Raji (cell line): ENCODE results near the gene ALOX12.

Experiments used
- POLR2A ChIP-seq: IDR thresholded peaks from 2 replicates; pipeline ENCODE4 v1.6.1; 2011; ENCODE audit warnings: low read depth, low read length, control low read depth; ENCODE audit not compliant: insufficient read depth

Gene ALOX12

DNA sequence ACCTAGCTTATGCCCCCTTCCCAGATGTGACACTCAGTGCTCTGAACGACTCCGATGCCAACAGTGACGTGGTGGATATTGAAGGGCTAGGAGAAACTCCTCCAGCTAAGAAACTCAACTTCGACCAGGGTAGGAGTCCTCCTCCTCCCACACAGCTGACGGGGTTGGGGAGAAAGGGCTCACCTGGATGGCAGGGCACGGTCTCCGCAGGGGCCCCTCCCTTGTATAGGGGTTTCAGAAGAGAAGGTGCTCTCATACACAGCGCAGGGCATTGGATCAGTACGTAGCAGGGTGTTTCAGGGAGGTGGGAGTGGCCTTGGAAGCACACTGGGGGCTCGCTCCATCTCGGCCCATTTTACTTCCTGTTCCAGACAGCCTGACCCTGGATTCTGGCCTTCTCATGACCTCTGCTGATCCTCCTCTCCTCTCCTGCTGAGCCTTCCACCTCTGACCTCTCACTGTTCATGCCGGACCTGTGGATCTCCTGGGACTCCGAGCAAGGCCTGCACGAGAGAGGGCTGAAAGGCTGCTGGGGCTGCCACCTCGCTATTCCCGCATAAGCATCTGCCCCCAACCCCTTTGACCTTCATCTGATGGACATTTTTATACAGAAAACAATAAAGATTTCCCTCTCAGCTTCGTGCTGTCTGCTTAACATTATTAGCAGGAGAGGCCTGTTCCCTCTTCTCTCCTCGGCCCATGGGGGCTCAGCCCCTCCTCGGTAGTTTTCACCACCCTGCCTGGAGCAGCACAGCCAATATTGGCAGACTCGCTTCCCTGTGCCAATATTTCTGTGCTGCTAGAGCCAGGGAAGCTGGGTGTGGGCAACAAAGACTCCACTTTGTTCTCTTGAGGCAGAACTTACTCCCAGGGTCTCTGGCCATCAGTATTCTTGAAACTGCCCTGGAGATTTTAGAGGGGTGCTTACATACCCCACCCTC is 21.3 kb downstream of the ALOX12 start:
- no peak for TF ChIP-seq POLR2A

DNA sequence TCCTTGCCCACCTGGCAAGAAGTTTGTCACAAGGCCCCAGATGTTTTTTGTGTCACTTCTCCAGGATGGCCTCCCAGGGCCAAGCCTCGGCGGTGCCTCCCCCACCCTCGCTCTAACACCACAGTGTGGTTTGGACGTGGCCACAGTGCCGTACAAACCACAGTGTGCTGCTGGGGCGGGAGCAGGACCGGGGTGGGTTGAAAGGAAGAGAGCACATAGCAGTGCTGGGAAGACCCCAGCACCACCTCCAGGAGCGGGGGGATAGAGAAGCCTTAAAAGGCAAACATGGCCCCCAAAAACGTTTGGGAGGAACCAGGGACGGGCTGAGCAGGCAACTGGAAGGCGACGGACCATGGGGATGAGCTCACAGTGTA is 22.0 kb downstream of the ALOX12 start:
- TF ChIP-seq POLR2A, result no peak

DNA sequence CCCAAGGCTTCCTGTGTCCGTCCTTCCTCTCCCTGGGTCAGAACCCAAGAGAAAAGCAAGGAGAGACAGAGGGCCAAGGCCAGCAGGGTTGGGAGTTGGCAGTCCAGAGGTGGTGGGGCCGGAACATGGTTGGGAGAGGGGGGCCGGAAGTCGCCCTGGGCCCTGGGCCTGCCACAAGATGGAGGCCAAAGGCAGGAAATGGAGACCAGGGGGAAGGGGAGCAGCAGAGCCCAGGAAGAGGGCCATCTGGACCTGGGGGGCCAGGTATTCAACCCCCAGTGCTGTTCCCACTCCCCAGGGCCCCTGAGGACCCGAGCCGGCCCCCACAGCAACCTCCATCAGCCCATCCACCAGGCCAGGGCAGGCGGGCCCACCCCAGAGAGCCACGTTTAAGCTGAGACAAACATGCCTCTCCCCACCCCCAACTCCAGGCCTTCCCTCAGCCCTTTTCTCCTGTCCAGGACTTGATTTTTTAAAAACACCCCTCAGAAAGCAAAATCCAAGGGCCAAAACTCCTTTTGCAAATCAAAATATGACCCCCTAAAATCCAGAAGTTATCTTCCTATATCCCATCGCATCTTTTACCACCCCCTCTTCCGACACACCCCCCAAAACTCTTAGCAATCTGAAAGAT is 22.6 kb downstream of the ALOX12 start:
- TF ChIP-seq POLR2A, result no peak

DNA sequence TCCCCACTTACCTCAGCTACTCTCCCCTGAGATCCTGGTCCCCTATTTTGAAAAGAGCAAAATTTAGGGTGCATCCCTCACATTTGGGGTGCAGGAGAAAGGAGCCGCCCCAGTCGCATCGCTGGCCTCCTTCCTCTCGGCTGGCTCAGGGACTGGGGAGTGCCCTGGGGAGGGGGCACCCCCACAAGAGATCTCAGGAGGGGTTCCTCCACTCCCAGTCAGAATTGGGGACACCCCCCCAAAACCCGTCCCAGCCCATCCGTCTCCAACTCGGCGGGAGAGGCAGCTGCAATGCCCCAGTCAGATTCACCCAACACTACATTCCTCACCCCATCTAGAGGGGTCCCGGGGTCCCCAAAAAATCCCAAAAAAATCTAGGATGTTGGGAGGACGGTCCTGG is 23.5 kb downstream of the ALOX12 start:
- TF ChIP-seq POLR2A, result no peak

DNA sequence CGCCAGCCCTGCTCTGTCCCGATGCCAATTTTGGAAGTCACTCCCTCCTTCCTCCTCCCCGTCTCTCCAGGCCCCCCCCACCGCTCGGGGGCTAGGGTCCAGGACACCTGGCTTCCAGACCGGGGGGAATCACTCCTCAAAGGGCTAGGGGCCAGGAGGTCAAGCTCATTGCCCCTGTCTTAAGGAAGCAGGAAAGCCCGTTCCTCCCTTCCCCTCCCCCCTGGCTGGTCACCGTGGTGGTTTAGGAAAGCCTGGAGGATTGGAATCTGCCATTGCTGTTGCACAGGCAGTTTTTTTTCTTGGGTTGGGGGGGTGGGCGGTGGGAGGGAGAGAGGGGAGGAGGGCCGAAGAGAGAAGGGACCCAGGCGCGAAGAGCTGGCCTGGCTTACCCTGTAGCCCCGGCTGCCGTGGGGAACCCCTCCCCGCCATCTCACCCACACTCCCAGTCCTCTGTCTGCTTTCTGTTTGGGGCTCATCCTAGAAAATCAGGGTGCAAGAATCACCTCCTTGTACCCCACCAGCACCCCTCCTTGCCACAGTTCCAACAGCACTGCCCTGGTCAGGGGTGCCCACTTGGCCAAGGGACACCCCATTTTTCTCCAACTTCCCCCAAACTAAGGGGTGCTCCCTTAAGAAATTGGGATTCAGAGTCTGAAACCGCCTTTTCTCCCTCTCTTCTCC is 24.1 kb downstream of the ALOX12 start:
- TF ChIP-seq POLR2A, result no peak

DNA sequence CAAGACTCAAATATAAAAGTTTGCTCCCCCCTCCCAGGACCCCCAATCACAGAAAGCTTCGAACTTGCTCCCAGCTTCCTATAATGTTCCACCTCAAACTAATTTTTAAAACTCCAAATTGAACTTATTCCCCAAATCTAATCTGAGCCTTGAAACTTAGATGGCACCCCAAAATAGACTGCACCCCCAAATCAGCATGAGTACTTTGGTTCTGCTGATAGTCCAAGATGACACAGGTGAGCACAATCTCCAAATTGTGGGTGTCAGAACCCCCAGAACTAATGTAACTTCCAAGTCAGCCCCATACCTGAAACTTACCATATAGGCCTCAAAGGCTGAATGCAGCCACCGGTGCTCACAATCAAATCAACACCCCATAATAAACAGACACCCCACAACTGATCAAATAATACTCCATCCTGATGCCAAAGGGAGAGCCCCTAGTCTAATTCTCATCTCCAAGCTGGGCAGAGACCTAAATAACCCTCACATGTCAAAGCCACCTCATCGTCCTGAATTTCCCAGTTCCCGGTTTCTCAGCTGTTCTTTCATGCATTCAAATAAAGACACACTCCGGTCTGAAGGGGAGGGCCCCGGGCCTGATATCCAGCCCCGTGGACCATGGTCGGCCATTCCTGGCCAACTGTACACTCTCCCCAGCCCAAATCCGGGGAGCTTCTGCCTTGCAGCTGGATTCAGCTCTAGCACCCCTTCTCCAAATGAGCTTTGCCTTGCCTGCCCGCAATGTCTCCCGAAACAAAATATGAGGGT is 25.2 kb downstream of the ALOX12 start:
- no peak for TF ChIP-seq POLR2A

DNA sequence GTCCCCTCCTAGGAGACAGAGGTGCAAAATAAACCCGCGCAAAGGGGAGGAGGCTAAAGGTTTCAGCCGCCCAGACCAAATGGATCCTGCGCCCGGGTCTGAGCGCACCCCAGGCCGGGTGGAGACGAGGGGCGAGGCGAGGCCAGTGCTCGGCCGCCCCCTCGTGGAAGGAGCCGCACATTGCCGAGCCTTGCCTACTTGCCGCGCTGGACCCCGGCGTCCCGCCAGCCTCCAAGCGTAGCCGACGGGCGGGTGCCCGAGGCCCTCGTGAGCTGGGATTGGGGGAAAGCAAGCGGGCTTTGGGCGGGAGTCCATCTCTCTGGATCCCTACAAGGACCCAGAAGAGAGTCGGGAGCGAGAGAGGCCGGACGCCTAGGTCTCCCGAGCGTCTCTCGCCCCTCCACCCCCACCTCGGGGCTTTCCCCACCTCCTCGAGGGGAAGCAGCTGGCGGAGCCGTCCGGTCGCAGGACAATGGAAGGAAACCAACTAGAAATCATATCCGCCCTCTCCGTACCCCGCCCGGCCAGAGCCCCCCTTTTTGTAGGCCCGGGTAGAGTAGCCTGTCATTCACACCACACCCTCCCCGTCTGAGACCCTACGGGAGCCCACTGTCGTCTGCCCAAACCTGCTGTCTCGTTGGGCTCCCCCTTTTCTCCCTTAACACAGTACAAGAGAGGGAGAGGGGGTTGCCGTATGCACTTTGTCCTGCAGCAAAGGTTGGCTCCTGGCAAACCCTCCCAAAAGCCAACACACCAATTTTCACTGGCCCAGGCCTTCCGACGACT is 26.3 kb downstream of the ALOX12 start:
- no peak for TF ChIP-seq POLR2A

DNA sequence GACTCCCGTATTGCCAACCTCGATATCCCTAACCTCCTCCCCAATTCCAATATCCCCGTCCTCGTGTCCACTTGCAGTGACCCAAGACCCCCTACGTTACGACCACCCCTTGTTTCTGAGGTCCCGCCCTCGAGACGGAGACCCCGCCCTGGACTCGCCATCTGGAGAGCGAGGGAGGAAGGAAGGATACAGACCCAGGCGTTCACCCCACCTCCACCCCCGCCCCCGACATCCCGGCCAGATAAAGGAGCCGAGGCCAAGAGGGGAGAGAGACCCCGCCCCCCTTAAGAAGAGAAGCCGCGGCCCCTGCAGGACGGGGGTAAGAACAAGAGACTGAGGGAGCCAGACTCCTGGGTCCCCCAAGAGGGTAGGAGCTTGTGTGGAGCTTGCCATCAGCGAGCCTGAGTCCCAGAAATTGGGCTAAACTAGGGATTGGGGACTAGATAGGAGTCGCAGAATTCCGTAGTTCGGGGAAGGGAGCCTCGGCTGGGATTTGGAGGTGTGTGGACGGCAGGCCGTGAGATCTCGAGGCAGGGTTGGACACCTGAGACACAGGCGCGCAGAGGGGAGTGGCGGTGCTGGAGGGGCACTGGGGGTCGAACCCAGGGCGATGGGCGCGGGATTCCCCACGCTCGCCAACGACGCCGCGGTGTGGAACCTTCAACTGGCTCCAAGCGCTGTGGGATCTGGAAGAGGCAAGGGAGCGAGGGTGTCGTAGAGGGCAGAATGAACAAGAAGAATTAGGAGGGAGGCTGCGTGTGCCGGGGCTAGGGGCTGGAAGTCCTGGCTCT is 27.1 kb downstream of the ALOX12 start, which contains the start of gene BCL6B:
TSS of gene BCL6B (plus strand) at position 270 of the 791 bp plus-strand sequence. CDS start 622 bp downstream, outside the sequence.
- TF ChIP-seq POLR2A, result no peak

DNA sequence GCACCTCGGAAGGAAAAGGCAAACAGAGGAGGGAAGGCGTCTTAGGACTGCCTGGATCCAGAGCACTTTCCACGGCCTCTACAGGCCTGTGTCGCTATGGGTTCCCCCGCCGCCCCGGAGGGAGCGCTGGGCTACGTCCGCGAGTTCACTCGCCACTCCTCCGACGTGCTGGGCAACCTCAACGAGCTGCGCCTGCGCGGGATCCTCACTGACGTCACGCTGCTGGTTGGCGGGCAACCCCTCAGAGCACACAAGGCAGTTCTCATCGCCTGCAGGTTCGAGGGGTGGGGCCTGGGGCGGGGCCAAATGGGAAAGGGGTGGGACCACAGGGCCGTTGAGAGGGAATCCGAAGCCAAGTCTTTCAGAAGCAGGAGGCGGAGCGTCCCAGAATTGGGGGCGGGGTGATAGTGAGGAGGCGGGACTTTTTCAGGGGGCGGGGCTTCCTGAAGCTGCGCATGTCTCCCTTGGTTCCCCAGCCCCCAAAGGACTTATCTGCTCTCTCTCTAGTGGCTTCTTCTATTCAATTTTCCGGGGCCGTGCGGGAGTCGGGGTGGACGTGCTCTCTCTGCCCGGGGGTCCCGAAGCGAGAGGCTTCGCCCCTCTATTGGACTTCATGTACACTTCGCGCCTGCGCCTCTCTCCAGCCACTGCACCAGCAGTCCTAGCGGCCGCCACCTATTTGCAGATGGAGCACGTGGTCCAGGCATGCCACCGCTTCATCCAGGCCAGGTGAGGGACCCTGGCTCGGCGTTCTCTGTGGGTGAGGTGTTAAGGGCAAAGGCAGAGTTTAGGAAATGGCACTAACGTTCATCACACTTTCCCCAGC is 27.9 kb downstream of the ALOX12 start:
- TF ChIP-seq POLR2A, result no peak

DNA sequence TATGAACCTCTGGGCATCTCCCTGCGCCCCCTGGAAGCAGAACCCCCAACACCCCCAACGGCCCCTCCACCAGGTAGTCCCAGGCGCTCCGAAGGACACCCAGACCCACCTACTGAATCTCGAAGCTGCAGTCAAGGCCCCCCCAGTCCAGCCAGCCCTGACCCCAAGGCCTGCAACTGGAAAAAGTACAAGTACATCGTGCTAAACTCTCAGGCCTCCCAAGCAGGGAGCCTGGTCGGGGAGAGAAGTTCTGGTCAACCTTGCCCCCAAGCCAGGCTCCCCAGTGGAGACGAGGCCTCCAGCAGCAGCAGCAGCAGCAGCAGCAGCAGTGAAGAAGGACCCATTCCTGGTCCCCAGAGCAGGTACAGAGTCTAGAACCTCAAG is 28.5 kb downstream of the ALOX12 start:
- no peak for TF ChIP-seq POLR2A

DNA sequence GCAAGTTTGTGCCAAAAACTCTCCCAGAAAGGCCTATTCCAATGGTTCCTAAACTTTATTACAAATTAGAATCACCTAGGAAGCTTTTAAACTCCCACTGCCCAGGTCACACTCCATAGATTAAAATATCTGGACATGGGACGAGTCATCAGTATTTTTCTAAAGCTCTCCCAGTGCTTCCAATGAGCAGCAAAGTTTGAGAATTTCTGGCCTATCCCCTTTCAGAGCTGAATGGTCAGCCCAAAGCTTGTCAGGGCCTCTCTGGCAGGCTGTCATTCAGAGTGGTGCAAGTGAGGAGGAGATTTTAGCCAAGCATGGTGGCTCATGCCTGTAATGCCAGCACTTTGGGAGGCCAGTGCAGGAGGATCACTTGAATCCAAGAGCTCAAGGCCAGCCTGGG is 29.4 kb downstream of the ALOX12 start:
- TF ChIP-seq POLR2A, result no peak

DNA sequence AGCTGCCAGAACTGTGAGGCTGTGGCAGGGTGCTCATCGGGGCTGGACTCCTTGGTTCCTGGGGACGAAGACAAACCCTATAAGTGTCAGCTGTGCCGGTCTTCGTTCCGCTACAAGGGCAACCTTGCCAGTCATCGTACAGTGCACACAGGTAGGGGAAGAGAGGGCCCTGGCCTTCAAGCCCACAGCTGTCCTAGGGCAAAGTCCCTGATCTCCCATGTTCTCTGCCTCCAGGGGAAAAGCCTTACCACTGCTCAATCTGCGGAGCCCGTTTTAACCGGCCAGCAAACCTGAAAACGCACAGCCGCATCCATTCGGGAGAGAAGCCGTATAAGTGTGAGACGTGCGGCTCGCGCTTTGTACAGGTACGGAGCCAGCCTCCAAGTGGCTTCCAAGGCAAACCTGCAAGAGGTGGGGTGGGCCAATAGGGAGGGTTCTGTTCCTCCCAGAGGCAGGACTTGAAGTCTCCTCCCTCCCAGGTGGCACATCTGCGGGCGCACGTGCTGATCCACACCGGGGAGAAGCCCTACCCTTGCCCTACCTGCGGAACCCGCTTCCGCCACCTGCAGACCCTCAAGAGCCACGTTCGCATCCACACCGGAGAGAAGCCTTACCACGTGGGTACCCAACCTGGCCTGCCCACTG is 30.7 kb downstream of the ALOX12 start:
- no peak for TF ChIP-seq POLR2A
